Gastrocnemius medialis (tissue), 4 donors: ENCODE measurements around the gene ESRRG. TPM values are rescaled to one million over a fixed set of nuclear protein-coding genes. Genes with fewer than 3 reads are reported as not detected.

Experiments
- ATAC-seq, 2 donors: fragments of 150-250 bp; one replicate each; pipeline ENCODE4 v1.9.1; 2016
- DNase-seq, 2 donors: peaks; one replicate each; pipeline ENCODE4 v3.0.0-alpha.2; 2019
- H3K27ac ChIP-seq, 4 donors: fragments of 200-600 bp; sonication (generic); 1 replicate in 1 of 4; 2 replicates in 3 of 4; pipeline ENCODE4 v1.5.1; 2016 to 2018; ENCODE audit warnings: mild to moderate bottlenecking in 2 of 4, moderate library complexity in 1 of 4
- H3K27me3 ChIP-seq, 3 donors: fragments of 200-600 bp; sonication (generic) in 2 of 3; 1 replicate in 1 of 3; 2 replicates in 2 of 3; pipeline versions ENCODE4 v1.5.1 to v1.6.0; 2016 to 2019; ENCODE audit warnings: mild to moderate bottlenecking in 1 of 3, moderate library complexity in 1 of 3
- H3K36me3 ChIP-seq, 2 donors: fragments of 200-600 bp; sonication (generic) in 1 of 2; one replicate each; pipeline ENCODE4 v1.5.1; 2017 to 2018
- H3K4me1 ChIP-seq, 2 donors: fragments of 200-600 bp; sonication (generic) in 1 of 2; one replicate each; pipeline ENCODE4 v1.5.1; 2016 to 2017; ENCODE audit warnings: mild to moderate bottlenecking in 2 of 2
- H3K4me3 ChIP-seq, 4 donors: fragments of 200-600 bp; sonication (generic) in 3 of 4; 1 replicate in 1 of 4; 2 replicates in 3 of 4; pipeline ENCODE4 v1.5.1; 2016 to 2019; ENCODE audit warnings: mild to moderate bottlenecking in 2 of 4
- H3K9me3 ChIP-seq, 3 donors: fragments of 200-600 bp; sonication (generic) in 2 of 3; 1 replicate in 1 of 3; 2 replicates in 2 of 3; pipeline ENCODE4 v1.5.1; 2016 to 2019
- POLR2A ChIP-seq, 2 donors: fragments of 450-650 bp; IDR thresholded peaks; one replicate each; pipeline ENCODE4 v1.6.1; 2017; ENCODE audit warnings: antibody characterized with exemption in 2 of 2, mild to moderate bottlenecking in 2 of 2, moderate library complexity in 2 of 2
- in situ Hi-C, 4 donors: fragments of 200-750 bp; cut with MboI; loops; one replicate each; pipeline versions ENCODE4 v1.15.0 to v1.8.0; 2017; ENCODE audit warnings: low sequenced_read_pairs in 4 of 4
- intact Hi-C: fragments of 100-400 bp; cut with DNase I; formaldehyde crosslinking; loops from one replicate; pipeline ENCODE4 v1.15.1; 2023; ENCODE audit warnings: low total_unique reads
- total RNA-seq, 4 donors: library from RNA; depleted of rRNA; stranded (reverse); fragments of >200 nt; gene quantifications; one replicate each; pipeline versions ENCODE4 v1.1.0 to v1.2.3, GENCODE V29; 2016
- TF ChIP-seq, protein P1 (sequence below), 5 experiments: fragments of 450-650 bp in 3 of 5; fragments of 200-600 bp in 2 of 5; sonication (generic) in 2 of 5; IDR thresholded peaks in 4 of 5; conservative IDR thresholded peaks in 1 of 5; 1 replicate in 4 of 5; 2 replicates in 1 of 5; pipeline ENCODE4 v1.5.1; 2016 to 2019; ENCODE audit warnings: antibody characterized with exemption in 5 of 5, mild to moderate bottlenecking in 3 of 5, moderate library complexity in 3 of 5

Gene ESRRG
- total RNA-seq, 4 donors from 2014 or later, result 1.8 to 18.7 (median 2.4) TPM

DNA sequence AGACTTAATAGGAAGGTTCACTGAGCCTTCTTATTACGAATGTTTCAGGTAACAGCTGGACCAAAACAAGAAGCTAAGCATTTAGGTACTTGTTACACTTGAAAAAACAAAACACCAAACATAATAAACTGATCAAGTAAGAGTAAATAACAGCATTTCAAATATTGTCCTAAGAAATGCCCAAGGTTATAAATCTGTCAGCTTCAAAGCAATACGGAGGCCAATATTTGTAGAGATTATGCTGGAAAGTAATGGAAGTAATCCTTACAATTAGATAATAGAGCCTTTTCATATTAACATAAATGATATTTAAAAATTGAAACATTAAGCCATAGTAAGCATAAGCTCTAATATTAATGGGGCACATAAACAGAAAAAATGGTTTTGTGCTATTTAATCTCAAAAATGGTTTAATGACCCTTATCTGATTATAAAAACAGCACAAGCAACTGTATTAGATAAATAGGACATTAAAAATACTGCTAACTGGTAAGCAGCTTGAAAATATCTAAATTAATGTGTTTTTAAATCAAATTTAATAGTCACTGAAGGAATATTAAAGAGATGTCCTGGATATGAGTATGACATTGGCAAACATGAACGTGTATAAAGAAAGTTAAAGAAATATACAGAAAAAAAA lies 256.9 kb downstream of the ESRRG start:
- TF ChIP-seq, protein P1, sequence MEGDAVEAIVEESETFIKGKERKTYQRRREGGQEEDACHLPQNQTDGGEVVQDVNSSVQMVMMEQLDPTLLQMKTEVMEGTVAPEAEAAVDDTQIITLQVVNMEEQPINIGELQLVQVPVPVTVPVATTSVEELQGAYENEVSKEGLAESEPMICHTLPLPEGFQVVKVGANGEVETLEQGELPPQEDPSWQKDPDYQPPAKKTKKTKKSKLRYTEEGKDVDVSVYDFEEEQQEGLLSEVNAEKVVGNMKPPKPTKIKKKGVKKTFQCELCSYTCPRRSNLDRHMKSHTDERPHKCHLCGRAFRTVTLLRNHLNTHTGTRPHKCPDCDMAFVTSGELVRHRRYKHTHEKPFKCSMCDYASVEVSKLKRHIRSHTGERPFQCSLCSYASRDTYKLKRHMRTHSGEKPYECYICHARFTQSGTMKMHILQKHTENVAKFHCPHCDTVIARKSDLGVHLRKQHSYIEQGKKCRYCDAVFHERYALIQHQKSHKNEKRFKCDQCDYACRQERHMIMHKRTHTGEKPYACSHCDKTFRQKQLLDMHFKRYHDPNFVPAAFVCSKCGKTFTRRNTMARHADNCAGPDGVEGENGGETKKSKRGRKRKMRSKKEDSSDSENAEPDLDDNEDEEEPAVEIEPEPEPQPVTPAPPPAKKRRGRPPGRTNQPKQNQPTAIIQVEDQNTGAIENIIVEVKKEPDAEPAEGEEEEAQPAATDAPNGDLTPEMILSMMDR (IDR thresholded peaks at IDR 0.05 in 4 of 5, conservative IDR thresholded peaks at IDR 0.05 in 1 of 5), result no peak
- no peak for TF ChIP-seq POLR2A (IDR thresholded peaks at IDR 0.05)
- intact Hi-C loops (no loop called here), in situ Hi-C loops (no loop called here)
- H3K36me3 ChIP-seq, result no peaks in the 10 kb centered on the region
- H3K4me3 ChIP-seq, result no peak overlapping the region
- H3K4me1 ChIP-seq, result no peaks in the 10 kb centered on the region
- H3K9me3 ChIP-seq, result no peaks in the 10 kb centered on the region
- DNase-seq (no peak), ATAC-seq (no peak)
- no peaks in the 10 kb centered on the region for H3K27me3 ChIP-seq
- no peak overlapping the region for H3K27ac ChIP-seq

DNA sequence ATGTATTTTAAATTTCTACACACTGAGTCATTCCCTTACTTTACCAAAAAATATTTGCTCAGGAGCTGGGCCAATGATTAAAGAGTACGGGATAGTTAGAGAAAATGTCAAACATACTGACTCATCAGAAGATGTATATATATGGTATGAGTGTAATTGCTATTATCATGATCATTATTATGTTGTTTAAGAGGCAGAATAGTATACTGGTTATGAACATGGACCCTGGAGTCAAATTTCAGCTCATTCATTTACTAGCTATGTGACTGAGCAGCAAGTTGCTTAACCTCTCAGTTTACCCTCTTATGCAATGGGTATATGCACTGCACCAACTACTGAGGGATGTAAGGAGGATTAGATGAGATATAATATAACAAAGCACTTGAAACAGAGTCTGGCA lies 258.7 kb downstream of the ESRRG start:
- Histone ChIP-seq H3K4me1 (no peaks in the 10 kb centered on the region), H3K27ac (no peak overlapping the region), H3K27me3 (no peaks in the 10 kb centered on the region), H3K9me3 (no peaks in the 10 kb centered on the region), H3K4me3 (no peak overlapping the region), H3K36me3 (no peaks in the 10 kb centered on the region)
- intact Hi-C loops, result no loop called here
- in situ Hi-C loops, result no loop called here
- DNase-seq (no peak), ATAC-seq (no peak)
- TF ChIP-seq POLR2A (IDR thresholded peaks at IDR 0.05), result no peak
- TF ChIP-seq, protein P1 (IDR thresholded peaks at IDR 0.05 in 4 of 5, conservative IDR thresholded peaks at IDR 0.05 in 1 of 5), result no peak

DNA sequence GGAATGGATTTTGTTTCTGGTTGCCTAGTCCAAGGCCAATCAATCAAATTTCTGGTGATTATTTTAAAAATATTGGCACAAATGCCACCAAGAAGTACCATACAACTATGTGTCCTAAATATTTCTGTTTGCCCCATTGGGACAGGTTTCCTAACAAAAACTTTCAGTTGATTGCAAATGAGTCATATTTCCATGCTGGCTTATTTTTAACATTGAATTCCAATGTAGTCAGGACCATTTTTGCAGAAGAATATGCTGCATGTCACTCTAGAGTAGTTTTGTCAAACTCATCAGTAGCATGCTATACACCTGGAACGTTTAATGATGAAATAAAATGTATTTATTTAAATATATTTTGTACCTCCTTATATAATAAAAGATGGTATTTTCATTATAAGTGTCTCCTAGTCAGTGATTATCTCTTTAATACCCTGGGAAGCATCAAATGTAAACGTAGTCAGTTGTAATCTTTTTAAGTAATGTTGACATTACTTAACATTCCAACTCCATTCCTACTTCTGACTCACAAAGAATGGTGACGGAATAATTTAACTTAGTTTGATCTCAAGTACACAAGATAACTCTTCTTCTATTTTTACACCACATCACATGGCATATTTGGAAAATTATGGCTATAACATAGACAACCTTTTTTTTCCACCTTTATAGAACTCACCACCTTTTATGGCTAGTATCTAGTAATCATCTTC lies 261.0 kb downstream of the ESRRG start:
- TF ChIP-seq, protein P1 (IDR thresholded peaks at IDR 0.05 in 4 of 5, conservative IDR thresholded peaks at IDR 0.05 in 1 of 5), result no peak
- no peak for TF ChIP-seq POLR2A (IDR thresholded peaks at IDR 0.05)
- intact Hi-C loops (no loop called here), in situ Hi-C loops (no loop called here)
- Histone ChIP-seq H3K27me3 (no peaks in the 10 kb centered on the region), H3K4me3 (no peak overlapping the region), H3K27ac (no peak overlapping the region), H3K36me3 (no peaks in the 10 kb centered on the region), H3K4me1 (no peaks in the 10 kb centered on the region), H3K9me3 (no peaks in the 10 kb centered on the region)
- ATAC-seq, result no peak
- no peak for DNase-seq

DNA sequence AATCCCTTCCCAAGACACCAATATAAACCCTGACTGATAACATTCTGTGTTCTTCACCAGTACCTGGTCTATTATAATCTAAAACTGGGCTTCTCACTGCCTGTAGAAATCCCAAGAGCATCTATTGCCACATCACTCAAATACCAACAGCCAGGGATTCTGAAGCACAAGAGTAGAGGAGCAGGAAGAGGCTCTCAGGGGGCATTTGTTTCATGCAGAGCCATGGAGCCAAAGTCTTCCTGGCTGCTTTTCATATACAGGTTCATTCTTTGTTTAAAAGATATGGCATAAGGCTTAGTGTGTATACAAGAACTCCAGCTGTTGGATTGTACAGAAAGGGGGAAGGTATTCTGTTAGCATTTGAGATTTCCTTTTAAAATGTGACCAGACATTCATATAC lies 261.8 kb downstream of the ESRRG start:
- in situ Hi-C loops, result no loop called here

More for the DNA sequence above, 261.8 kb downstream of the ESRRG start:
- Histone ChIP-seq H3K27me3 (no peaks in the 10 kb centered on the region), H3K9me3 (no peaks in the 10 kb centered on the region), H3K4me3 (no peak overlapping the region), H3K4me1 (no peaks in the 10 kb centered on the region), H3K36me3 (no peaks in the 10 kb centered on the region), H3K27ac (no peak overlapping the region)
- no peak for ATAC-seq
- TF ChIP-seq, protein P1 (IDR thresholded peaks at IDR 0.05 in 4 of 5, conservative IDR thresholded peaks at IDR 0.05 in 1 of 5), result no peak
- intact Hi-C loops, result no loop called here
- DNase-seq, result no peak
